Kidney (tissue), 14 donors: ENCODE measurements around the gene NRXN2. TPM values are rescaled to one million over a fixed set of nuclear protein-coding genes. Genes with fewer than 3 reads are reported as not detected.
A peak's percentile ranks its signal among the peaks of the same experiment; 100 is the strongest.

ENCODE experiments used
- DNase-seq, 5 donors: peaks; one replicate each; pipeline ENCODE4 v3.0.0-alpha.2; 2013 to 2020
- FAIRE-seq: peaks from 2 replicates; lab custom pipeline; 2012; peaks lifted over from hg19 to GRCh38; lab: Jason Lieb, UNC
- H3K27ac ChIP-seq, 2 donors: one replicate each; pipeline ENCODE4 v1.7.0; 2013; ENCODE audit warnings: low read depth in 2 of 2, low read length in 2 of 2, inconsistent platforms in 1 of 2
- H3K27me3 ChIP-seq: one replicate; pipeline ENCODE4 v1.7.1; 2013; ENCODE audit warnings: low read length, inconsistent platforms; ENCODE audit not compliant: control insufficient read depth, insufficient read depth
- H3K36me3 ChIP-seq, 3 donors: one replicate each; pipeline versions ENCODE4 v1.7.0 to v1.7.1; 2013; ENCODE audit warnings: low read length in 3 of 3, control low read depth in 1 of 3, inconsistent platforms in 1 of 3; ENCODE audit not compliant: insufficient read depth in 3 of 3, control insufficient read depth in 2 of 3
- H3K4me1 ChIP-seq, 3 donors: one replicate each; pipeline versions ENCODE4 v1.7.0 to v1.7.1; 2013; ENCODE audit warnings: low read length in 3 of 3, inconsistent platforms in 1 of 3, low read depth in 1 of 3; ENCODE audit not compliant: control insufficient read depth in 2 of 3, insufficient read depth in 2 of 3
- H3K4me3 ChIP-seq, 3 donors: one replicate each; pipeline versions ENCODE4 v1.7.0 to v1.8.1; 2013; ENCODE audit warnings: low read length in 3 of 3, control low read depth in 1 of 3, inconsistent platforms in 1 of 3
- H3K9ac ChIP-seq, 3 donors: one replicate each; pipeline versions ENCODE4 v1.7.0 to v1.7.1; 2013; ENCODE audit warnings: low read length in 3 of 3, control low read depth in 1 of 3, inconsistent platforms in 1 of 3
- H3K9me3 ChIP-seq, 3 donors: one replicate each; pipeline versions ENCODE4 v1.7.0 to v1.7.1; 2013; ENCODE audit warnings: low read length in 3 of 3, control low read depth in 1 of 3, inconsistent platforms in 1 of 3; ENCODE audit not compliant: control insufficient read depth in 2 of 3, insufficient read depth in 1 of 3
- CTCF ChIP-seq: IDR thresholded peaks from 3 replicates; pipeline ENCODE4 v1.5.1; 2012; ENCODE audit warnings: mild to moderate bottlenecking, moderate library complexity, borderline replicate concordance; ENCODE audit not compliant: insufficient read depth; ENCODE audit errors: extremely low read depth
- intact Hi-C: fragments of 100-400 bp; cut with DNase I; formaldehyde crosslinking; loops from one replicate; pipeline ENCODE4 v1.11.1; 2022
- polyA plus RNA-seq: library from polyadenylated mRNA; stranded (reverse); fragments of 350-450 nt; fragmentation: Illumina TruSeq; extraction: RNeasy Lipid Tissue Mini Kit (QIAGEN cat#74804); gene quantifications from one replicate; pipeline ENCODE4 v1.2.3, GENCODE V29; 2014; ENCODE audit warnings: low read depth, low replicate concordance; ENCODE audit not compliant: insufficient read depth
- total RNA-seq: library from RNA; stranded (reverse); fragmentation: NEBNext Ultra II Directional; extraction: Animal tissue kit (Norgen Biotek cat#: 25700); gene quantifications from one replicate; pipeline ENCODE4 v1.2.1, GENCODE V29; 2021
- donor health status: control.
- donor health status: control.
- donor health status: control.
- donor health status: control.
- donor health status: control.
- donor health status: DM: yes; HTN: yes; CAD: no.
- donor health status: Normal renal cell carcinoma (clear cell type).

Gene NRXN2
- total and polyA plus RNA-seq, 2 donors from 2014 or later = 13.3 to 22.0 TPM

GRCh38 chr11:64711956-64712362 is 11.0 kb downstream of the NRXN2 start:
- Histone ChIP-seq H3K4me3 (no peak overlapping the region), H3K27ac (no peak overlapping the region), H3K4me1 (no peaks in the 10 kb centered on the region), H3K36me3 (no peaks in the 10 kb centered on the region), H3K27me3 (peaks cover 18% of the 10 kb centered on the region), H3K9me3 (no peaks in the 10 kb centered on the region), H3K9ac (no peak overlapping the region)
- TF ChIP-seq CTCF = no peak
- no peak for FAIRE-seq
- intact Hi-C loops = no loop called here
- peak in 1 of 5 donors; percentile 75 for DNase-seq

- FAIRE-seq (no peak), DNase-seq (peak in 3 of 5 donors; percentile 36 to 78 (median 41))
Measured at GRCh38 chr11:64711138-64711955, 11.7 kb downstream of the NRXN2 start.

GRCh38 chr11:64710418-64711137 is 12.4 kb downstream of the NRXN2 start:
- Histone ChIP-seq H3K36me3 (no peaks in the 10 kb centered on the region), H3K27me3 (peaks cover 18% of the 10 kb centered on the region)
- FAIRE-seq = no peak

More at GRCh38 chr11:64711138-64711955, 11.7 kb downstream of the NRXN2 start:
- intact Hi-C loops = no loop called here
- no peak overlapping the region for H3K9ac ChIP-seq
- peak overlapping the region in 1 of 3 donors; percentile 11 for H3K4me3 ChIP-seq
- H3K9me3 ChIP-seq = no peaks in the 10 kb centered on the region
- peaks cover 18% of the 10 kb centered on the region for H3K27me3 ChIP-seq
- no peak overlapping the region for H3K27ac ChIP-seq
- no peak for TF ChIP-seq CTCF
- no peaks in the 10 kb centered on the region for H3K4me1 ChIP-seq
- no peaks in the 10 kb centered on the region for H3K36me3 ChIP-seq

More at GRCh38 chr11:64710418-64711137, 12.4 kb downstream of the NRXN2 start:
- Histone ChIP-seq H3K4me3 (peak overlapping the region in 1 of 3 donors; percentile 11), H3K9ac (no peak overlapping the region), H3K4me1 (no peaks in the 10 kb centered on the region), H3K9me3 (no peaks in the 10 kb centered on the region), H3K27ac (no peak overlapping the region)
- intact Hi-C loops = no loop called here
- no peak for DNase-seq
- no peak for TF ChIP-seq CTCF
